ENCODE measurements around the gene CDH16.
"Not testable (repeated sequence)": the region's sequence is repeated elsewhere in the genome, so short reads cannot be mapped to it uniquely, and the experiment has no call there.

The CDH16 gene

DNA sequence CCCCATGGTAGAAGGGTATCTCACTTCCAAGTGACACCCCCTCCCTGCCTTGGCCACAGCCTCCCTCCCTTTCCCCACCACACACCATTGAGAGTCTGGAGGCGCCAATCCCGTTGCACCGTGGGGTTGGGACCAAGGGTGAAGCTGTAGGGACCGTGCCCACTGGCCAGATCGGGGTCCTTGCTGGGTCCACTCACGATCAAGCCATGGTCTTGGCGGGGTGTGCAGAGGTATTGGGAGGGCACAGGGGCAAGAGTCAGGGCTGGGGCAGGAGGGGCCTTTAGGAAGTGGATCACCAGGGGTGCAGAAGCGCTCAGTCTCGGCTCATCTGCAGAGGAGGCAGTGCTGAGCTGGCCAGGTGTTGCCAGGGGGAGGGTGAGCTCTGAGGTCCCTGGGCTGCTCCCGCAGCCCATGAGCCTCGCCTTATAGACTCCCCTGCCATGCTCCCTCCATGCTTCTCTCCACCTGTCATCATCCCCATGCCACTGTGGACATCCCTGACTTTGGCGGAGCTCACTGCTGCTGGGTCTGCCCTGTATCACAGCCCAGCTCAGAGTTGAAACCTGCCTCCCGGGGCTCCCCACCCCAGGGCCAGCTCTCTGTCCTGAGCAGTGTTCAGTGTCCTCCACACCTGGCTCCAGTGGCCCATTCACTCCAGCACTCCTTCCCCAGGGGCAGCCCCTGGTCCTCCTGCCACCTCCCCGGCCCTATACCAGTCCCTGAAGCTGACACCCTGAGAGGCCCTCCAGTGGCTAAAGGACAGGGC is 8.3 kb downstream of the CDH16 start:
- DNase-seq (ENCODE audit: low read depth) = no peak

DNA sequence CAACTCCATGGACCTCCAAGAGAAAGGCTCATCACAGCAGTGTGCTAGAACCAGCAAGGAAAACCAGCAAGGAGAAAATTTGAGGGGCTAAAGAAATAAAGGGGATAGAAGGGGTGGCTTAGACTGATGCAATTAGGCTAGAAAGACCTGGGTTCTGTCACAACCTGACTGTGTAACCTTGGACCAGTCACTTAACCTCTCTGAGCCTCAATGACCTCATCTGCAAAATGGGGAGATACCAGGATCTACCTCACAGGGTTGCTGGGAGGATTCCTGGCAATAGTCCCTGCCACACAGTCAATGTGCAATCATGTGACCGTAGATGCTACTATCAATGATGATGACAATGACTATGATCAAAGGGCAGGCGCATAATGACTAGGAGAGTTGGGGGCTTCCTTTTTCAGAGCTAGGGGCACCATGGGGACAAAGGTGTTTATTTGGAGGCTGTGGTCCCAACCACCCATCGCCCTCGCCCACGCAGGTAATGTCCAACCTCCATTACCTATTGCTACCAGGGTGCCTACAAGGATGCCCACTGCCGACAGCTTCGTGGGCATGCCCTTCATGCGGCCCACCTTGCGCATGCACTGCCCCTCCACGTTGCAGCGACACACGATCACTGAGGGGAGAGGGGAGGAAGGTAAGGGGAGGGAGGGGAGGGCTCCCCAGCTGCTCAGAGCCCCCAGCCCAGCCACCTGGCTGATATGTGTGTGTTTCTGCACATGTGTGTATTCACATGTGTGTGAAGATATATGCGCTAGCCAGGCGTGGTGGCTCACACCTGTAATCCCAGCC is 9.7 kb downstream of the CDH16 start:
- no peak for DNase-seq (ENCODE audit: low read depth)

DNA sequence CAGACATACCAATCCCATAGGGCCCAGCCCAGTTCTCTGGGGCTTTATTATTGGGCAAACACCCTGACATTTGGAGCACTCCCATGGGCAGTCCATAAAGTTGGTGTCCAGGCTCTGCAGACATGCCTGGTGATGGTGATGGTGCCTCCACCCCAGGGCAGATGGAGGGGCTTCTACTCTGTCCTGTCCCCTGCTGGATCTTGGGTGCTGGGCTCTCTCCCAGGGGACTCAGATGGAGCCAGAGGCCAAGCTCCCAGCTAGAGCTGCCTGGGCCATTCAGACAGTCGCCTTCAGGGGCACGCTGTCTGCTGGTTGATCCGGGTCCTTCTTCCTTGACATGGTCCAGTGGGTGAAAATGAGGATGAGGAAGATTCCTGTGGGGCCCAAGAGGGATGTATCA is 10.6 kb downstream of the CDH16 start:
- no peak for DNase-seq (ENCODE audit: low read depth)

DNA sequence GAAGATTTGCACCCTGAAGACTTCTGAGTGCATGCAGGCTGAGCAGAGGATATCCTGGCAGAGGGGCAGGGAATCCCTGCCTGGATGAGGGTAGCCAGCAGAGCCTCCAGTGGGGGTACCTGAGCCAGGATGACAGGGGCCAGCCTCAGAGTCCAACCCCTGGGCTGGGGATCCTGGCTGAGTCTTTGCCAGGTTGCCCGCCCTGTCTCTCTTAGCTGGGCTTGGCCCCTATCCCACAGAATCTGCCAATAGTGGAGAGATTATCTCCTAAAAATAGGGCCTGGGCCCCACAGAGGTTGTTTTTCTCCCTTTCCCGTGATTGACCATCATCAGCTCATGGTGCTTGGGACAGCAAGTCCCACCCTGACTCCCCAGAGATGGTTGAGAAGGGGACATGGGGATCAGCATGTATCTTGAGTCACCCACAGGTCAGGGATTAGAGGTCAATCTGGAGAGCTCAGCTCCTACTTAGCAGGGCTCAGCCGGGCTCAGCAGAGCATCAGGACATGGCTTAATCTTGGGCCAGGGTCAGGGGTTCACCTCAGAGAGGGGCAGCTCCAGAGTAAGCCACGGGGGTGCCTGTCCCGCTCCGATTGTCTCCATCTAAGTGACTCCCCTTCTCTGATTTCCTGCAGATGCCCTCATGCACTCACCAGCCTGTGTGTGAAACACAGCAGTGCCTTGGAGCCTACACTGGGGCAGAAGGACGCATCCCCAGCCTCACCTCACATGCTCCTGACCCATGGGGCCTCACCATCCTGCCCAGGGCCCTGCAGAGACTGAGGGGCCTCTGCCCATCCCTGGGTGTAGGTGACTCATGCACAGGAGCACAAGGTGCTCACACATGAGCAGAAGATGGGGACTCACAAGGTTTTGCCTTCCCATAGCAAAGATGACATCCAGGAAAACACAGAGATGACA is 11.5 kb downstream of the CDH16 start:
- DNase-seq (ENCODE audit: low read depth) = no peak

DNA sequence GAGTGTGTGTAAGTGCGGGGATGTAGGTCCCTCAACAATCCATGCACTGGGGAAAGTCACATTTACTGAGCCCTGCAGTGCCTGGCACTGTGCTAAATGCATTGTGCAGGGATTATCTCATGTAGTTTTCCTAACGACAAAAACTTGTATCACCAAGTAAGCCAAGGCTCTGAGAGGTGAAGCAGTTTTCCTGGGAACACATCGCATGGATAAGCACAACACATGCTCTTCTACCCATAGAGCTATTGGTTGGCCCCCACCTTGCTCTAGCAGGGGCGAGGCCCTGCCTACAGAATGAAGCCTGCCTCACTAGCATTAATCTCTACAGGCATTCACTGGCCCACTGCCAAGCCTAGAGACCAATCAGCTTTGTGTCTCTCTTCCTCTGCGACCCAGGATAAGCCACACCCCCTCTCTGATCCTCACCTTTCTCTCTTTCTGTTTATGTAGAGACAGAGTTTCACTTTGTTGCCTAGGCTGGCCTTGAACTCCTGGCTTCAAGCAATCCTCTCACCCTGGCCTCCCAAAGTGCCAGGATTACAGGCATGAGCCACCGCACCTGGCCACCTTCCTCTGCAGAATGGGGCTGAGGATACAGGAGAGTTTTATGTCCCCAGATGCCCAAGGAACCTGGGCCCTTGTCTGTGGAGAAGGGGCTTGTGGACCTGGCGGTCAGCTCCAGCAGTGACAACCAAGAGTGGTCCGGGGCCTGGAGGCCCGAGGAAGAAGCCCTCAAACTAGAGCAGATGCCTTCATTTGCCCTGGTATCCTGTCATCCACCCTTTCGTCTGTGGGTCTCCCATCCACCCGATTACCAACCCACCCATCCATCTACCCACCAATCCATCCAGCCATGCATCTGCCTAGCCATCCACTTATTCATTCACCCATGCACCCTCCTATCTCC is 12.8 kb downstream of the CDH16 start:
- no peak for DNase-seq (ENCODE audit: low read depth)

DNA sequence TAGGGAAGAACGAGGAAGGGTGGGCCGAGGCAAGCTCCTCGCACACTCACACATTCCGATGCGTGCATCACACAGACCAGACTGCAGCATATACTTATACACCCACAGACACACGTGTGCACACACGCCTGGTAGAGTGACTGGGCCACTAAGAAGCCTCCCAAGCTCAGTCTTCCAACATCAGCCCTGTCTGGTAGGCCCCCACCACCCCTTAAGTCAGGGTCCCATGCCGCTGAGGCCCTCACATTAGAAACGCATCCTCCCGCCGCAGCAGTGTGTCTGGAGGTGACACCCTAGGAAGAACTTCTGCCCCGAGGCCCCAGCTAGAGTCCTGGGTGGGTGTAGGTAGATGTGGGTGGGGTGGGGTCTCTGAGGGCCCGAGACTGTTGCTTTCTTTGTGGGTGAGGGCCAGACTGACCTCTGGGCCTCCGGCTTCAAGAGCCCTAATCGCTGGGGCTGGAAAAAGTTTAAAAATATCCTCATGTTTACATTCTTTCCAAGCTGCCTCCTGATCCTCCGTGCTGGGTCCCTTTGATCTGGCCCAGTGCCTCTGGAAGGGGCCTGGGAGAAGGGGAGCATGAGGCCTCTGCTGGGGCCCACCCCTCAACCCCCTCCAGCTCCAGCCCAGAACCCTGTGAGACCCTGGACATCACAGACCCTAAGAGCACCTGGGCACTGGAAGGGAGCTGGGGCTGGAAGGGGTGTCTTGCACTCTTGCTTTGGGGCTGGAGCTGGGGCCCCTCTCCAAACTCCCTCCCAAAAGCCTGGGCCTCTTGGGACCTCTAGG is 13.6 kb downstream of the CDH16 start:
- no peak for DNase-seq (ENCODE audit: low read depth)

DNA sequence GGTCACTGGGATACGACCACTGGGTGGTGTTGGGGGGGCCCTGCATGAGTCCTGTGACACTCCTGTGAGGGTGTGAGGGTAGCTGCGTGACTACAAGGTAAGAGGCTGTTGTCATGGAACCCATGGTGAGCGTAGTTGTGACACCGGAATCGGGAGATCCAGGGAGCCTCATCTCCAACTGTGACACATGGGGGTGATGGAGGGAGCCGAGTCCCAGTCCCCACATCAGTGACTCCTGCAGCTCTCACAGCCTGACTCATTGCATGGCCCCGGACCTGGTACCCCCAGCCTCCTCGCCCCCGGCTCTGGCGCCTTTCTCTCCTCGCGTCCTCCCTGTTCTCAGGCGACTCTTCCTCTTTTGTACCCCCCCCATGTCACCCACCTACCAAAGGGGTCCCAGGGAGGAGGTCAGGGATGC is 14.2 kb downstream of the CDH16 start:
- no peak for DNase-seq (ENCODE audit: low read depth)

DNA sequence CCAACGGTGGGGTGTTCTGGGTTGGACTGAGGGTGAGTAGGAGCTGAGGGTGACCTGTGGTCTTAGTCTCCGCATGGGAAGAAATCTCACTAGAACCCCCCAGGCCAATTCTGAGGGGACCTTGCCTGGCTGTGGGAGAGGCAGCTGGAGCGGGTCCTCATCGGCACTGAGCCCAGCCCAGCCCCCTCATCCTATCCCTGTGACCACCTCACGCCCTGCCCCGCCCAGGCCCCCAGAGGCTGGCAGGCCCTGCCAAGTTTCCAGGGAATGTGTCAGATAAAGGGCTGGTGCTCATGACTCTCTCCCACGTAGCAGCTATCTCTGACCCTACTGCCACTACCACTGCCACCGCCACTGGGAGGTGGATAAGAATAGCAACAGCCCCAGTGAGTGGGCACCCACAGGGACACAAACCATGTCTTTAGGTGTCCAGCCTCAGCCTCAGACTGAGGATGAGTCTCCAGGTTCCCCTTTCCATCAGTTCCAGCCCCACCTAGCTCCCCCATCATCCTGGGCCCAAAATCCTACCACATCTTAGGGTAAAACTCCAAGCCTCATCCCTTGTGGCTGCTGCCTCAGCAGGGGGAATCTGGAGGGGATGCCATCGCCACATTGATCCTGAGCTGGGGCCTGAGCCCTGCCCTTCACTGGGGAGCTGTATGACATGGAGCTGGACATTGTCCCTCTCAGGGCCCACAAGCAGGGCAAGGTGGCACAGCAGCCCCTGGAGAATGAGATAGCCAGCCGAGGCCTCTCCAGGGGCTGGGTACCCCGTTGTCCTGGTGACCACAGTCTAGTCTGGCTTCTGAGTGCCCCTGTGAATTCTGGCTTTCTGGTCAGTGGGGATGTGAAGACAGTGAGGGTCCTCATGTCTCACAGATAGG is 14.9 kb downstream of the CDH16 start:
- DNase-seq (ENCODE audit: low read depth) = no peak

DNA sequence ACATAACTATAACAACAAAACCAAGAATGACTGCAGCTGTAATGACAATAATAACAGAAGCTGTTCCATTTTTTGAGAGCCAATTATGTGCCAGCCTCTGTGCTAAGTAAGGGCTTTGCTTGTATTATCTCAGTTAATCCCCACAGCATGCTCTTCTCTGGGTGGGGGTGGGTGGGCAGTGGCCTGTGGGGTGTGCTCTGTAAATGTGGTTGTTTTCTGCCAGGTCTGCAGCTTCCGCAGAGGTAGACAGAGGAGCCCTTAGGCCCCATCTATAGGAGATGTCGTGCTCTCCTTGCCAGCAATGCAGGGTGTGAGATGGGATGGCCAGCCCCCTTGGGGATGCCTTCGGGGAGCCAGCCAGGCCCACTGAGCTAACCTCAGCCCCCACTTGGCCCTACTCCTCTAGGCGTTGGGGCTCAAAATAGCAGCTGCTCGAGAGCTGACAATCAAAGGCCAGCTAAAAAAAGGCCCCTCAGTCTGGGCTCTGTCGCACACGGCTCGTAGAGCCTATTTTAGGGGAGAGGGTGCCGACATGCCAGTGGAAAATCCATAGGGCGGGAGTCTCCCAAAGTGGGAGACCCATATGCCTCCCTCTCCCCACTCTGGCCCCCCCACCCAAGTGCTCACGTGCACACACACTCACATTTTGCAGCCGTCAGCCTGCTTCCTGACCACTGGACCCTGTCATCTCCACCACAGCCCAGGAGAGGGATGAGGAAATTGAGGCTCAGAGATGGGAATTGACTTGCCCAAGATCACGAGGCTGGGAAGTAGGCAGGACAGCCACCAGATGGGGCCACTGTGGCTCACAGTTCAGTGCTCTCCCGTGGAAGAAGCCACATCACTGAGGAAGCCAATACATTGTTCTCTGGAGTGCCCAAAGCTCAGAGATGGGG is 15.8 kb downstream of the CDH16 start:
- DNase-seq (ENCODE audit: low read depth) = no peak

DNA sequence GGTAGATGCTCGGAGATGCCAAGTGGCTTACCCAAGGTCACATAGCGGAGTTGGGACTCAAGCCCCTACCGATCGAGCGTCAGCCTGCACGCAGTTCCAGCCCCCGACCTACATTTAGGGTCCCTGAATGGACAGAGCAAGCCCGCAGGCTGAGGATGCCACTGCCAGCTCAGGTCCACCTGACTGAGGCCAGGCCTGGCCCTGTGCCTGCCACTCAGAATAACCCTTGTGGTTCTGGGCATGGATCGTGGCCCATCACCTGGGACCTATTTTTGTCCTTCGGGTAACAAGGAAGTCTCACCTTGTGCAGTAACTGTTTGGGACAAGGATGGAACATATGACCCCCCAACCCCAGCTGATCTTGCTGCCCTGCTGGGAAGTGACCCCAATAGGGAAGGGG is 17.1 kb downstream of the CDH16 start:
- no peak for DNase-seq (ENCODE audit: low read depth)

DNA sequence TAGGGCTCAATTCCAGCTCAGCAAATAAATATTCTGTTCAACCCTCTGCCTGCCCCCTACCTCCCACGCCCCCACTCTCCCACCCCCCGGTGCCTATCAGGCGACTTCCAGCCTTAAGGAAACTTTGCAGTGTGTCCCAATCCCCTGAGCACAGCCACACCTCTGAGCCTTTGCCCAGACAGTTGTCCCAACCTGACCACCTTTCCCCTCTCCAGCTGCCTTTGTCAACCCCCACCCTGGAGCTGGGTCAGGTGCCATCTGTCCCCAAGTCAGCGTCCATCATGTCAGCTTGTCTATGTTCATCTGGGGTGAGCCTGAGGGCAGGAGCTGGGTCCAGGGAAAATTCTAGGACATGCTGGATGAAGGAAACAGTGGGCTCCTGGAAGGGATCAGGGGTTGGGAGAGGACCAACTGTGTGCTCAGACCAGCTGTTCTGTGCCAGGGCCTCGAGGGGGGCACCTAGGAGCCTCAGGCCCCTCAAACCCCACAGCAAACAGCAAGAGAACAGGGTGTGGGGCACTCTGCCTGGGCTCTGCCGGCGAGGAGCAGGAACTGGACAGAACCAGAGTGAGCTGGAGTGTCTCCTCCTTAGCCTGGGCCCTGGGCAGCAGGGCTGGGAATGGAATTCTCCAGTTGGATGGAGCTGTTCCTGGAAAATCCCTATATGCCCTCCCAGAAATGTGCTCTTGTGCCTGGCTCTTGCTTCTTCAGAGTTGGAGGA is 17.8 kb downstream of the CDH16 start:
- DNase-seq (ENCODE audit: low read depth) = no peak

DNA sequence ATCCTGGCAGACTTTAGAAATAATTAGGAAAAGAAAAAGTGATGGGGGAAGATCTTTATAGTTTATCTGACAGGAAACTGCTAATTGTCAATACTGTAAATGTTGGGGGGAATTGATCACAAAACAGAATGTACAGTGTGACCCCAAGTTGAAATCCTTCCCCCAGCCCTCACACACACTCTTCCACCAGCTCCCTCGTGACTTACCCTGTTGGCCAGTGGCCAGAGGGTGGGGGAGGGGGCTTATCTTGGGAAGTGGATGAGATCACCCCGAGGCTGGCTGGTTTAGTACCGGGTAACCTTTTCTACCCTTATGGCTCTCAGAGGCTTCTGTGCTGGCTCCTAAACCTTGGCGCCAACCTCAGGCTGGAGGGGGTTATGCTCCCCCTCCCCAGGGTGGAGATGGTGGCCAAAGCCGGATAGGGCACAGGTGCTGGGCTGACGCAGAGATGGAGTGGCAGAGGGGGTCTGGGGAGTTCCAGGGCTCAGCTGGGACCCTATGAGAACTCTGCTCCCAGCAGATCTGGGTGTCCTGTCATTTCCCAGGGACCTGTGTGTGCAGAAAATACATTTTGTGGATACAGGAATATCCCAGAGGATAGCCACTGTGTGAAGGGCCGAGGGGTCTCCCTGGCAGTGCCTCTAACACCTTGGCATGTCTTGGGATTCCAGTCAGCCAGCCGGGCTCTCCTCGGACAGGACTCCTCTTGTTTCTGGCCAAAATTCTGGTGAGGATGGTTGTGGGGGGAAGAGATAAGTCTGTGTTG is 18.6 kb downstream of the CDH16 start:
- no peak for DNase-seq (ENCODE audit: low read depth)

DNA sequence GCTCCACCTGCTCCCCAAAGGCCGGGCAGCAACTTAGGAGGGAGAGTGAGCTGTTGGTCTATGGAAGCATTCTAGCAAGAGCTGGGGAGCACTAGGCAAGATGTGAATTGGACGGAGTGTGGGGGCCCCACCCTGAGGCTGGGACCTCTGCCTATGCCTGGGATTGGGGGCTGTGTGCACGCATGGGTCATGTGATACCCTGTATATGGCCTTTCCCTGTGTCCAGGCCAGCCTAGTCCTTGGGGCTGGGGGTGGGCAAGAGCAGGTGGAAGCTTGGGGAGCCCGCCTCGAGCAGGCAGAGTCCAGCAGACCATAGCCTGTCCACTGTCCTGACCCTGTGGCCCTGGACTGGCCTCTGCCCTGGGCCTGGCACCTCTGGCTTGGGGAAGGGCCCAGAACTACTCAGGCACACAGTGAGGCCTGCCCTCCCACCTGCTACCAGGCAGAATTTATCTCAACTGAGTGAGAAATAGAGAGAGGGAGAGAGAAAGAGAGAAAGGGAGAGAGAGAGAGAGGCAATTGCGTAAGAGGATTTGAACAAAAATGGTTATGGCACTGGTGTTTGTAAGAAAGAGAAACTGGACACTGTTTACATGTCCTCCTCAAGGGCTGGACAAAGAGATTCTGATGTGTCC is 19.3 kb downstream of the CDH16 start:
- no peak for DNase-seq (ENCODE audit: low read depth)

DNA sequence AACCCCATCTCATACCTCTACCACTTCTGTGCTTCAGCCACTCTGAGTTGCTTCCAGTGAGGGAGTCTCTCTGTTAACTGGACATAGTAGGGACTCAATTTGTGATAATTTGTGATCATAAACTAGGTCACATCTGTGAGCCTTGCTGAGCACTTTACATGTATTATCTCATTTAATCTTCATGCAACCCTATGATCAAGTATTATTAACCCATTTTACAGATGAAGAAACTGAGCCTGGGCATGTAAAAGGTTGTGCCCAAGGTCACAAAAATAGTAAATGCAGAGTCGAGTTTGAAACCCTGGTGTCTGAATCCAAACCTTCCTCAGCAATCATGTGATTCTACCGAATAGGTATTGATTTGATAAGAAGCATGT is 19.8 kb downstream of the CDH16 start:
- DNase-seq (ENCODE audit: low read depth) = no peak

DNA sequence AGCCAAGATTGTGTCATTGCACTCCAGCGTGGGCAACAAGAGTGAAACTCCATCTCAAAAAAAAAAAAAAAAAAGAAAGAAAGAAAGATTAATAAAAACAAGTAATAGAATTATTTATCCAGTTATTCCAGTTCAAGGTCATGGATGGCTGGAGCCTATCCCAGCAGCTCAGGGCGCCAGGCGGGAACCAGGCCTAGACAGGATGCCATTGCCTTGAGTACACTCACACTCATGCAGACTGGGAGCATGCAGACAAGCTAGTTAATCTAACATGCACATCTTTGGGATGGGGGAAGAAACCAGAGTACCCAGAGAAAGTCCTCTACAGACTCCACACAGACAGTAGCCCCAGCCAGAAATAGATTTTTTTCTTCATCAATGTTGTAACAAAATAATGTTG is 20.5 kb downstream of the CDH16 start:
- no peak for DNase-seq (ENCODE audit: low read depth)

DNA sequence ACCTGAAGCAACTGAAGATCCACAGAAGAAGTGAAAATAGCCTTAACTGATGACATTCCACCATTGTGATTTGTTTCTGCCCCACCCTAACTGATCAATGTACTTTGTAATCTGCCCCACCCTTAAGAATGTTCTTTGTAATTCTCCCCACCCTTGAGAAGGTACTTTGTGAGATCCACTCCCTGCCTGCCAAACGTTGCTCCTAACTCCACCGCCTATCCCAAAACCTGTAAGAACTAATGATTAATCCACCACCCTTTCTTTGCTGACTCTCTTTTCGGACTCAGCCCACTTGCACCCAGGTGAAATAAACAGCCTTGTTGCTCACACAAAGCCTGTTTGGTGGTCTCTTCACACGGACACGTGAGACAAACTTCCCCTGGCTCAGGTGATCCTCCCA is 22.0 kb downstream of the CDH16 start:
- DNase-seq (ENCODE audit: low read depth) = not testable (repeated sequence)

DNA sequence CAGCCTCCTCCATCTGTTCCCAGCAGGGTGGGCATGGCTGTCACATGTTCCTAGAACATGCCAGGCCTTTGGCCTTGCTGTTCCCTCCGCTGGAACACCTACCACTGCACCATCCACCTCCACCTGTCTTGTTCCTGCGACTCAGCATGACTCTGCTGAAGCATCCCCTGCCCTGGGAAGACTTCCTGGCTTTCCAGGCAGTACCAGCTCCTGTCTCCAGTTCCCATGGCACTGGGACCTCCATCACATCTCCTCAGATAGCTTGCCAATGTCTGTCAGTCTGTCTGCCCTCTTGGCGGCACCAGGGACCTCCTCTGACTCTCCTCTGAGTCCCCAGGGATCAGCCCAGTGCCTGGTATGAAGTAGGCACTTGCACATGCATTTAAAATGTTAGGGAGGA is 22.7 kb downstream of the CDH16 start:
- no peak for DNase-seq (ENCODE audit: low read depth)
